DND-41 (cell line): ENCODE data around the gene ACAP1.

ENCODE experiments used
- EZH2 ChIP-seq: IDR thresholded peaks from 3 replicates; pipeline ENCODE4 v1.6.1; 2012; ENCODE audit warnings: borderline replicate concordance, low read depth, mild to moderate bottlenecking, moderate library complexity, low read length, inconsistent platforms; ENCODE audit not compliant: severe bottlenecking
- TF ChIP-seq, protein P1 (sequence below): IDR thresholded peaks from 2 replicates; pipeline ENCODE4 v1.5.1; 2012; ENCODE audit warnings: borderline replicate concordance, low read length, moderate library complexity, mild to moderate bottlenecking; ENCODE audit not compliant: poor library complexity, severe bottlenecking; ENCODE audit errors: extremely low read depth

DNA sequence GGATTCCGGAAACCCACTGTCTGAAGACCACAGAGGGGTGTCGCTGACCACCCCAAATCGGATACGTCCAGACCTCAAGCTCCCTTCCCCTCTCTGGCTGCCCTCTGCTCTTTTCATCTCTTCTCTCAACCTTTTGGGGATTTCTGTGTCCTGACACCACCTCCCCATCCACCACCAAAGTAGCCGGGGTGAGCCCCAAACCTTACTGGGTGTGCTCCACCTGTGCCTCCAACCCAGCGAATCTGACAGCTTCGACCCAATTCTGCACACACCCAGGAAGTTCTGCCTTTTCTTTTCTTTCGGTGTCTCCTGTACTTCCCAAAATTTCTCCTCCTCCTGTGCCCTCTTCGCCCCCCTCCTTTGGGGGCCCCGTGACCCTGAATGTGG is 16.2 kb downstream of the ACAP1 start:
- TF ChIP-seq, protein P1, sequence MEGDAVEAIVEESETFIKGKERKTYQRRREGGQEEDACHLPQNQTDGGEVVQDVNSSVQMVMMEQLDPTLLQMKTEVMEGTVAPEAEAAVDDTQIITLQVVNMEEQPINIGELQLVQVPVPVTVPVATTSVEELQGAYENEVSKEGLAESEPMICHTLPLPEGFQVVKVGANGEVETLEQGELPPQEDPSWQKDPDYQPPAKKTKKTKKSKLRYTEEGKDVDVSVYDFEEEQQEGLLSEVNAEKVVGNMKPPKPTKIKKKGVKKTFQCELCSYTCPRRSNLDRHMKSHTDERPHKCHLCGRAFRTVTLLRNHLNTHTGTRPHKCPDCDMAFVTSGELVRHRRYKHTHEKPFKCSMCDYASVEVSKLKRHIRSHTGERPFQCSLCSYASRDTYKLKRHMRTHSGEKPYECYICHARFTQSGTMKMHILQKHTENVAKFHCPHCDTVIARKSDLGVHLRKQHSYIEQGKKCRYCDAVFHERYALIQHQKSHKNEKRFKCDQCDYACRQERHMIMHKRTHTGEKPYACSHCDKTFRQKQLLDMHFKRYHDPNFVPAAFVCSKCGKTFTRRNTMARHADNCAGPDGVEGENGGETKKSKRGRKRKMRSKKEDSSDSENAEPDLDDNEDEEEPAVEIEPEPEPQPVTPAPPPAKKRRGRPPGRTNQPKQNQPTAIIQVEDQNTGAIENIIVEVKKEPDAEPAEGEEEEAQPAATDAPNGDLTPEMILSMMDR, result no peak
- no peak for TF ChIP-seq EZH2
